ENCODE measurements around the gene PPP6R2. TPM values are rescaled to one million over a fixed set of nuclear protein-coding genes. Genes with fewer than 3 reads are reported as not detected.

PPP6R2 gene
- total and polyA plus RNA-seq, 9 of the 15 experiments (the other 6 are each of a cell fraction or from before 2014, with no cell fraction given), result 0.32 to 39.8 (median 21.4) TPM

DNA sequence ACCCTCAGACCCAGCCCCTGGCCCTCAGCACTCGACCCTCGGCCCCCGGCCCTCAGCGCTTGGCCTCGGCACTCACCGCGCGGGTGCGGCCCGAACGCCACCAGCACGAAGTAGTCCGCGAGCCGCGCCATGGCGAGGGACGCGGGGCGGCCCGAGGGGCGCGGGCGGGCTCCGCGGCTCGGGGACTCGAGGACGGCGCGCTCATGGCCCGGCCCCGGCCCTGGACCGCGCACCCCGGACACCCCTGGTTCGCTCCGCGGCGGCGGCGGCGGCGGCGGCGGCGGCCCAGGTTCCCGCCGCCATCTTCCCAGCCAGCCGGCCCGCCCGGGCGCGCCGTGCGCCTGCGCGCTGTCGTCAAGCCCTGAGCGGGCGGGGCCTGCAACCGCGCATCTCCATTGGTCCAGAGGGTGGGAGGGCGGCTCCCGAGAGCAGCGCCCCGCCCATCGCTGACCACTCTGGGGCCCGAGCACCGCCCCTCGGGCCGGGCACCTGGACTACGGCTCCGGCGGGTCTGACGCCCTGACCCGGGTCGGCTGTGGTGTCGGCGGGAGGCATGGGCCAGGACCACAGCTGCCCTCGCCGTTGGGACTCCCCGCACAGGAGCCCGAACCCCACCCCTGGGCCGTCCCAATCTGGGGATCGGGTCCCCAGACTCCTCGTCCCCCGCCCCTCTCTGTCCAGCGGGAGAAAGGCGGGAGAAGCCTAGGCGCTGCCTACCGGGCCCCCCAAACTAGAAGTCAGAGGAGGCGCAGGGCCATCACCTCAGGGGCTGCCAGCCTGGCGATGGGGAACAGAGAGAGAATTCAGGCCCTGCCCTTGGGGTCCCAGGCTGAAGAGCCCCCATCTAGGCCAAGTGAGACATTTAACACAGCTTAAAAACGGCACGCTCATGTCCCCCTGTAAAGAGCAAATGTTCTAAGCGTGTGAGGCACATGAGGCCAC is 131.9 kb downstream of the PPP6R2 start, which contains the start of gene SBF1 (continued):
- TF ChIP-seq, protein P1, sequence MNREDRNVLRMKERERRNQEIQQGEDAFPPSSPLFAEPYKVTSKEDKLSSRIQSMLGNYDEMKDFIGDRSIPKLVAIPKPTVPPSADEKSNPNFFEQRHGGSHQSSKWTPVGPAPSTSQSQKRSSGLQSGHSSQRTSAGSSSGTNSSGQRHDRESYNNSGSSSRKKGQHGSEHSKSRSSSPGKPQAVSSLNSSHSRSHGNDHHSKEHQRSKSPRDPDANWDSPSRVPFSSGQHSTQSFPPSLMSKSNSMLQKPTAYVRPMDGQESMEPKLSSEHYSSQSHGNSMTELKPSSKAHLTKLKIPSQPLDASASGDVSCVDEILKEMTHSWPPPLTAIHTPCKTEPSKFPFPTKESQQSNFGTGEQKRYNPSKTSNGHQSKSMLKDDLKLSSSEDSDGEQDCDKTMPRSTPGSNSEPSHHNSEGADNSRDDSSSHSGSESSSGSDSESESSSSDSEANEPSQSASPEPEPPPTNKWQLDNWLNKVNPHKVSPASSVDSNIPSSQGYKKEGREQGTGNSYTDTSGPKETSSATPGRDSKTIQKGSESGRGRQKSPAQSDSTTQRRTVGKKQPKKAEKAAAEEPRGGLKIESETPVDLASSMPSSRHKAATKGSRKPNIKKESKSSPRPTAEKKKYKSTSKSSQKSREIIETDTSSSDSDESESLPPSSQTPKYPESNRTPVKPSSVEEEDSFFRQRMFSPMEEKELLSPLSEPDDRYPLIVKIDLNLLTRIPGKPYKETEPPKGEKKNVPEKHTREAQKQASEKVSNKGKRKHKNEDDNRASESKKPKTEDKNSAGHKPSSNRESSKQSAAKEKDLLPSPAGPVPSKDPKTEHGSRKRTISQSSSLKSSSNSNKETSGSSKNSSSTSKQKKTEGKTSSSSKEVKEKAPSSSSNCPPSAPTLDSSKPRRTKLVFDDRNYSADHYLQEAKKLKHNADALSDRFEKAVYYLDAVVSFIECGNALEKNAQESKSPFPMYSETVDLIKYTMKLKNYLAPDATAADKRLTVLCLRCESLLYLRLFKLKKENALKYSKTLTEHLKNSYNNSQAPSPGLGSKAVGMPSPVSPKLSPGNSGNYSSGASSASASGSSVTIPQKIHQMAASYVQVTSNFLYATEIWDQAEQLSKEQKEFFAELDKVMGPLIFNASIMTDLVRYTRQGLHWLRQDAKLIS (CRISPR knock-in tag; IDR thresholded peaks at IDR 0.05), result no peak
- TF ChIP-seq ILK (tag; IDR thresholded peaks at IDR 0.05; ENCODE audit: borderline replicate concordance, low read depth) (no peak), HMGN3 (IDR thresholded peaks at IDR 0.05; ENCODE audit: borderline replicate concordance, extremely low read depth, insufficient read length, low read depth, low read length) (no peak), POLR2B (IDR thresholded peaks at IDR 0.05; ENCODE audit: low read depth, partially characterized antibody) (peak; percentile 39), HLTF (IDR thresholded peaks at IDR 0.05) (no peak), TCFL5 (CRISPR knock-in tag; conservative IDR thresholded peaks at IDR 0.05) (no peak), ZNF830 (CRISPR knock-in tag; IDR thresholded peaks at IDR 0.05) (no peak), RBM25 (IDR thresholded peaks at IDR 0.05; ENCODE audit: low read depth, low read length, severe bottlenecking) (no peak), HDAC8 (tag; IDR thresholded peaks at IDR 0.05) (no peak), MIER1 (IDR thresholded peaks at IDR 0.05; ENCODE audit: low read depth) (no peak), HOXB6 (CRISPR knock-in tag; IDR thresholded peaks at IDR 0.05; ENCODE audit: borderline replicate concordance) (no peak), ATF7 (IDR thresholded peaks at IDR 0.05) (0 out of 2 replicates have a peak, but pooled peaks have one; percentile 23), CTBP1 (IDR thresholded peaks at IDR 0.05; ENCODE audit: borderline replicate concordance) (peak; percentile 29; the same call in 1 of the 2 replicates), TCF3 (CRISPR knock-in tag; IDR thresholded peaks at IDR 0.05) (no peak), GTF2F1 (IDR thresholded peaks at IDR 0.05; ENCODE audit: low read depth, low read length) (no peak), MCM2 (IDR thresholded peaks at IDR 0.05; ENCODE audit: low read depth) (no peak), NFIX (CRISPR knock-in tag; IDR thresholded peaks at IDR 0.05; ENCODE audit: low read depth) (no peak), SRSF7 (optimal IDR thresholded peaks at IDR 0.05; ENCODE audit: low read depth, low read length) (no peak), SP1 (CRISPR knock-in tag; IDR thresholded peaks at IDR 0.05) (peak; percentile 49)
- TF ChIP-seq, protein P2, sequence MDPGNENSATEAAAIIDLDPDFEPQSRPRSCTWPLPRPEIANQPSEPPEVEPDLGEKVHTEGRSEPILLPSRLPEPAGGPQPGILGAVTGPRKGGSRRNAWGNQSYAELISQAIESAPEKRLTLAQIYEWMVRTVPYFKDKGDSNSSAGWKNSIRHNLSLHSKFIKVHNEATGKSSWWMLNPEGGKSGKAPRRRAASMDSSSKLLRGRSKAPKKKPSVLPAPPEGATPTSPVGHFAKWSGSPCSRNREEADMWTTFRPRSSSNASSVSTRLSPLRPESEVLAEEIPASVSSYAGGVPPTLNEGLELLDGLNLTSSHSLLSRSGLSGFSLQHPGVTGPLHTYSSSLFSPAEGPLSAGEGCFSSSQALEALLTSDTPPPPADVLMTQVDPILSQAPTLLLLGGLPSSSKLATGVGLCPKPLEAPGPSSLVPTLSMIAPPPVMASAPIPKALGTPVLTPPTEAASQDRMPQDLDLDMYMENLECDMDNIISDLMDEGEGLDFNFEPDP (CRISPR knock-in tag; IDR thresholded peaks at IDR 0.05), result no peak
- TF ChIP-seq, protein P3, sequence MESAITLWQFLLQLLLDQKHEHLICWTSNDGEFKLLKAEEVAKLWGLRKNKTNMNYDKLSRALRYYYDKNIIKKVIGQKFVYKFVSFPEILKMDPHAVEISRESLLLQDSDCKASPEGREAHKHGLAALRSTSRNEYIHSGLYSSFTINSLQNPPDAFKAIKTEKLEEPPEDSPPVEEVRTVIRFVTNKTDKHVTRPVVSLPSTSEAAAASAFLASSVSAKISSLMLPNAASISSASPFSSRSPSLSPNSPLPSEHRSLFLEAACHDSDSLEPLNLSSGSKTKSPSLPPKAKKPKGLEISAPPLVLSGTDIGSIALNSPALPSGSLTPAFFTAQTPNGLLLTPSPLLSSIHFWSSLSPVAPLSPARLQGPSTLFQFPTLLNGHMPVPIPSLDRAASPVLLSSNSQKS (CRISPR knock-in tag; IDR thresholded peaks at IDR 0.05), result no peak
